GM19023 (cell line): ENCODE data around the gene ICOSLG.
"Not testable (repeated sequence)": the region's sequence is repeated elsewhere in the genome, so short reads cannot be mapped to it uniquely, and the experiment has no call there.

Experiments used
- ATAC-seq: cut with Tn5 transposase; IDR thresholded peaks from one replicate; pipeline ENCODE4 v1.9.1; 2021; ENCODE audit warnings: mild to moderate bottlenecking, moderate library complexity; ENCODE audit not compliant: unreplicated experiment

ICOSLG gene

GRCh38 chr21:44184862-44185261, 55.9 kb downstream of the ICOSLG start:
- not testable (repeated sequence) for ATAC-seq

- ATAC-seq, result not testable (repeated sequence)
Observed at GRCh38 chr21:44182202-44182601, 58.5 kb downstream of the ICOSLG start.

- ATAC-seq, result not testable (repeated sequence)
Observed at GRCh38 chr21:44181506-44181905, 59.2 kb downstream of the ICOSLG start.

- ATAC-seq, result not testable (repeated sequence)
Observed at GRCh38 chr21:44176127-44176526, 64.6 kb downstream of the ICOSLG start.

- not testable (repeated sequence) for ATAC-seq
Observed at GRCh38 chr21:44175189-44175588, 65.6 kb downstream of the ICOSLG start.
